Activated T-cell treated with anti-CD3 and anti-CD28 coated beads for 48 hours (primary cell): ENCODE data around the gene PTCD3.

ENCODE experiments used
- DNase-seq: peaks from one replicate; pipeline ENCODE4 v3.0.0-alpha.2; 2020; ENCODE audit warnings: low read depth

Gene PTCD3

DNA sequence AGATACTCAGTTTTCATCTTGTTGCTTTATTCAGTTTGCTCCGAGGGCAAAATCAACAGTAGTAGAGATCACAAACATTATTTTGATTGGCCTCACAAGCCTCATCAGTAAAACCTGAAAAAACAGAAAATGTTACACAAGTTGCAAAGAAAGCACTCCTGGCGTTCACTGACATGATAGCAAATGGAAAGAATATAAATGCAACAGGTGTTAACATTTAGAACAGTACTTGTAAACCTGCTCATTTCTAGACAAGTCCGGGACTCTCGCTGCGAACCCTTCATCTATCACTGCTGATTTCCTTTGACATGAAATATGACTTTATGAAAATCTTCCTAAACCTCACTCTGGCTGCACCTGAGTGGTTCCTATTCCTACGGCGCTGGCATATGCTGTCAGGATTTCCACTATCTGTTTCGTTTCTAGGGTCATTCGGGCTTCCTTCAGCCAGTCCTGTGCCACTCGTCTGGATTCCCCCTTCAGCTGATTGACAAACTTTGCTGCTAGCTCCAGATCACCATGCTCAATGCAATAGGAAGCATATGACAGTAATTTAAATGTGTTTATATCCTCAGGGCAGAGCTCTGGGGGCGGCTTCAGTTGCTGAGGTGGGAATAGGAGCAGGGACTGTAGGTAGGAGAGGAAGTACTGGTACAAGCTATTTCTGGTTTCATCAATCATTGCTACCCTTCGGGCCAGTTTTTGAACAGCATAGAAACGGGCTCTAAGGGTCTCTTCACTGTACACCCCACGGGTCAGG lies 38.1 kb downstream of the PTCD3 start:
- DNase-seq: no peak

- no peak for DNase-seq
Observed at GRCh38 chr2:86147793-86148192, 41.8 kb downstream of the PTCD3 start.

- no peak for DNase-seq
Observed at GRCh38 chr2:86150502-86150901, 44.5 kb downstream of the PTCD3 start.

DNA sequence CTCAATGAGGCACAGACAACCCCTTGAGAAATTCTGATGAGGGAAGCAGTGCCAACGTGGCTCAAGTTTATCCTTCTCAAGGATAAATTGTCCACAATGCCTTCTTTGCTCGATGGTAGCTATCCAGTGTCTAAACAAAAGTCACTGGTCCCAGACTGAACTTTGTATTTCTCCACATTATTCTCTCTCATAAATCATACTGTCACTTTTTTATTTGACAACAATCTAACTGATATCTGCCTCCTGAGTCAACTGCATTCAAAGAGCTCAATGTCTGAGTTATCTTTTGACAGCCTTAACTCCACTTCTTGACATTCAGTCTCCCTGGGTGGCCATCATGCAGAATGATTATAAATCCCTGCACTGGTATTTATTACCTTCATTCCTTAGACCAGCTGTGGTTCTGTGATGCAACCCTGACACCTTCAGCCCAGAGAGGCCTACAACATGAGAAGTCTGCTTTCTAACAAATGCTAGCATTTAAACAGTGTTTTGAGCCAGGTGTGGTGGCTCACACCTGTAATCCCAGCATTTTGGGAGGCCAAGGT lies 51.0 kb downstream of the PTCD3 start:
- DNase-seq: no peak

DNA sequence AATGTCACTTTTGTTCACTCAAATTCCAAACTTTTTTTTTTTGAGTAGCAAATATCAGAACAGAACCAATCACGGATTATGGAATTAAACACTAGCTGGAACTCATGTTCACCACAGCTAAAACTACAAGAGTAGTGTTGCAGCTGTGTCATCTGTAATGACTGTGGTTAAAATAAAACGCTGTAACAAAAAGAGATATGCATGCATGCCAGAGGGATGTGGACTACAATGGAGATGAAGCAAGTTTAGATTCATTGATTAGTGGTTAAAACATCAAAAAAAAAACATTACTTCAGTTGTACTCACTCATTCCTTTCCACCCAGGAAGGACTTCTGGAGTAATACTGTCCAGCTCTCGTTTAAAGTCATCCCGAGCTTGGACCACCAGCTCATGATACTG lies 52.3 kb downstream of the PTCD3 start:
- no peak for DNase-seq

DNA sequence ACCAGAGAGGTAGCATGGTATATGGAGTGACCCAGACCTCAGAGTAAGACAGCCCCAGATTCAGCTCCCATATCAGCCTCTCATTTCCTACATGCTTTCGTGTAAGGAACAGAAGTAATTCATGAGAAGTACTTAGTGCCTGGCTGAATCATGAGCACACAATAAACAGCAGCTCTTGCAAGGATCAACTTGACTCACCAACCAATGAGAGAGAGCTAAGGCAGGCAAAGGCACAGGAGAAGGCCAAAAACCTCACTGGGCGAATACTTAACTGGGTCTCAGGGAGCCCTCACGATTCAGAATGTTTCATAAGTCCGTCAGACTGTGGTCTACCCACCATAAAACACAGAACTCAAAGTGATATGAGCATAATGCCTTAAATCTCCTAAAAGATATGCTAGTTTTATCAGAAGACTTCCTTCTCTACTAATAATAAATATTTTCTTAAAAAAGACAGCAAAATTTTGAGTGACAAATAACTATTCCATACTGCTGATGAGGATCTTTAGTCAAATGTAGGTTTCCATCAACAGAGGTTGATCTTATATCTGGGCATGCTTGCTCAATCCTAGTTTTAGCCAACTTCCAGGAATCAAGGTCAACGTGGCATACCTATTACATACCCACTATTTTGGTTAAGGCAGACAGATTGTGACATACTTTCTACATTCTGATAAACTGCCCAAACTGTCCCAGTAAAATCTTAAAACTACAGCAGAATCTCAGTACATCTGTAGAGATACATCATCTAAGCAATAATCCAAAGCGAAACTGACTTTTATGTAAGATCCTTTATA lies 54.3 kb downstream of the PTCD3 start:
- no peak for DNase-seq

DNA sequence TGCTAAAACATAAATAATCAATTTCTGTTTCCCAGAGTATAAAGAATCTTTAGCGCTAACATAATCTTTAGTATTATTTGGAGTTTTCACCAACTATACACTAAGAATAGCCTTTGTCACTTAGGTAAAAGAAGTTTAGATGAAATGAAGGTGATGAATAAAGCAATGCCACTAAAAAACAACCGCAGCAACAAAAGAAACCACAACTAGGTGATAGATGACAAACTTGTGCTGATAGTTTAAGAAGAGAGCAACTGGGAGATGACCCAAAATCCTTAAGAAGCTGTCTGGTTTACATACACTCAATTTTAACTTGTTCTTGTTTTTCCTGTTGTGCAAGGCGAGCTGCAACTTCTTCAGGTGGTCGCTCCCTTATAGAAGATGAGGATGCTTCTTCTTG lies 64.4 kb downstream of the PTCD3 start:
- DNase-seq: no peak

GRCh38 chr2:86171295-86171694 lies 65.3 kb downstream of the PTCD3 start:
- DNase-seq: no peak

DNA sequence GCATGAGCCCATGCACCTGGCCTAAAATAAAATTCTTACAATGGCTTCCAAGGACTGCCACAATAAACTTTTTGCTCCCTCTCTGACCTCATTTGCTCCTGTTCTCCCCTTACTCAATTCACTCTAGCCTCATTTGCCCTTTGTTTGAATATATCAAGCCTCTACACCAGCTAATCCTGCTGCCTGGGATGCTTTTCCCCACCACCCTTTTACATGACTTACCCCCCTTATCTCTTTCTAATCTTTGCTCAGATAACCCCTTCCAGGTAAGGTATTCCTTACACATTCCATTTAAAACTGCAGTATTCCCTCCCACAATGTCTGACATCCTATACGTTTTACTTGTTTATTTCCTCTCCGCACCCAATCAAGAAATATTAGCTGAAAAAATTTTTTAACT lies 66.6 kb downstream of the PTCD3 start:
- DNase-seq: no peak

DNA sequence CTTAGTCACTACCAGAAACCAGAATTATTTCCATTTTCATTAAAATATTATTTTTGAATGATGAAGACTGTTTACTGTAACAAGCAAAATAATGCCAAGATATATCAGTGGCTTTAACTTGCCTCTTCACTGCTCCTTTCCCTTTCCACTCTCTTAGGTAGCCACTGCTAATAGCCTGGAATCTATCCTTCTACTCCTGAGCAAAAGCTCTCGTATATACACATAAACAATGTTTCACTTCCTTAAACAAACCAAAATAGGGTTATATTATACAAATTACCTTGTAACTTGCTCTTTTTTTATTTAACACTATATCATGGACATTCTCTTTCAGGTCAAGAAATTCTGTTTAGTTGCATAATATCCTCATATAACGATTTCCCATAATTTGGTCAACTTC lies 68.4 kb downstream of the PTCD3 start:
- no peak for DNase-seq

DNA sequence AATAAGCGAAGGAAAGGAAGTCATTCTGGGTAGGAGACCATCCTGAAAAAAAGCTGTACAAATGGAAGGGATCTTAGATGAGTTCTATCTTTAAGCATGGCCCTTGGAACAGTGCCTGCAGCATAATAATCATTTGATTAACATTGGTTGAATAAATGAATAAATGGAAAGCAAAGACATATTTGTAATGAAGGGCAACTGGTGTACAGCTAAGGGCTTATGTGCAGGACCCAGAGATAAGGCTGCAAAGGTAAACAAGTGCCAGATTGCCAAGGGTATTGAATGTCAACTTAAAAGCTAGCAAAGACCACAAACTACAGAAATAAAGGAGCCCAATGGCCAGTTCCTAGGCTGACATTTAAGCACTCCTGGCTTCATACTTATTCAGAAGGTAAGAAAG lies 69.8 kb downstream of the PTCD3 start:
- DNase-seq: no peak

DNA sequence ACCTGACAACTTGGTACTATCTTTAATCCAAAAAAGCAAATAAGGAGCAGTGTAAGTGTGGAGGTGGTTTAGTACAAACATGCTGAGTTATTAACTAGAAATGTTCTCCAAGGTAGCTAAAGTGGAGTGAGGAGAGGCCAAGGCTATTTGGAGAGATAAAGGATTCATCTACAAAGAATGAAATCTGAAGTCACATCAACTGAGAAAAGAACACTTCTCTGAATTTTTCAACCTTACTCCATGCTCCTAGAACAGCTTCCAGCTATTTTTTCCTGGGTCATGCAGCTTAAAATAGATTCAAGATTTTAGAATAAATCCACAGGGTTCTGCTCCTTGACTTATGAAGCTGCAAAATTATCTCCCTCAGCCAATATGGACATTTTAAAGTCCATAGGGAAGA lies 70.6 kb downstream of the PTCD3 start:
- DNase-seq: no peak

- DNase-seq: no peak
Observed at GRCh38 chr2:86185517-86186212, 79.6 kb downstream of the PTCD3 start.

- DNase-seq: no peak
Observed at GRCh38 chr2:86186431-86186830, 80.4 kb downstream of the PTCD3 start.

- DNase-seq: no peak
Observed at GRCh38 chr2:86189782-86190416, 83.9 kb downstream of the PTCD3 start.
